HG03066 (cell line): ENCODE results near the gene GIPC1.
"Not testable (repeated sequence)": the region's sequence is repeated elsewhere in the genome, so short reads cannot be mapped to it uniquely, and the experiment has no call there.

Experiments used
- ATAC-seq: cut with Tn5 transposase; IDR thresholded peaks from one replicate; pipeline ENCODE4 v1.9.1; 2021; ENCODE audit warnings: low read depth; ENCODE audit not compliant: unreplicated experiment

Gene GIPC1

GRCh38 chr19:14473073-14473977 lies 22.6 kb downstream of the GIPC1 start:
- no peak for ATAC-seq

DNA sequence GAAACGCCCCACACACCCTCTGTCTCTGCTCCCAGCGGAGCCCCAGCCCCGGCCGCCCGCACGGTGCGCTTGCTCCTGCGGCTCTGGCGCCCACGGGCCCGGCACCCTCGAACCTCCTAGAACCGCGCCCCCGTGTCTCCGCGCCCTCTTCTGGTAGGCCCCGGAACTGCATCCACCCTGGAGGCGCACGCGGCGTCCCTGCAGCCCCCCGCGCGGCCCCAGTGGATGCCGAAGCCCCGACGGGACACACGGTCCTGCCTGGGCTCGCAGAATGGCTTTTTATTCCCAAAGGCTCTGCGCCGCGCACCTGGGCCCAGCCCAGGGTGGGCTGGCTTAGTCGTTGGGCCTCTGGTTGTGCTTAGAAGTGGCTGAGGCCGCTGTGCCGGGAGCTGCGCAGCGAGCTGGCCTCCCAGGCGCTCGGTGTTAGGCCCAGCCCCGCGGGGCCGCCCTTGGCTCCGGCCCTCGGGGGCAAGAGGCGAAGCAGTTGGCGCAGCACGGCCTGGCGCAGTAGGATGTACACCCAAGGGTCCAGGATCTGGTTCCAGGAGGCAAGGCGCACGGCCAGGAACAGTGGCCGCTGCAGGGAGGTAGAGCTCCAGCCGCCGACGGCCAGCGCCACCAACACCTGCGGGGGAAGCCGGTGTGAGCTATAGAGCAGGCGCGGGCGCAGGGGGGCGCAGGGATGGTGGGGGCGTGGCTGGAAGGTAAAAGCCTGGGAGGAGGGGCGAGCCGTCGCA lies 23.6 kb downstream of the GIPC1 start:
- no peak for ATAC-seq

- ATAC-seq: no peak
These were observed 24.3 kb downstream of the GIPC1 start for GRCh38 chr19:14471436-14472187.

GRCh38 chr19:14470031-14470876 lies 25.7 kb downstream of the GIPC1 start:
- ATAC-seq: no peak

- no peak for ATAC-seq
These were observed 28.1 kb downstream of the GIPC1 start for GRCh38 chr19:14467816-14468215.

DNA sequence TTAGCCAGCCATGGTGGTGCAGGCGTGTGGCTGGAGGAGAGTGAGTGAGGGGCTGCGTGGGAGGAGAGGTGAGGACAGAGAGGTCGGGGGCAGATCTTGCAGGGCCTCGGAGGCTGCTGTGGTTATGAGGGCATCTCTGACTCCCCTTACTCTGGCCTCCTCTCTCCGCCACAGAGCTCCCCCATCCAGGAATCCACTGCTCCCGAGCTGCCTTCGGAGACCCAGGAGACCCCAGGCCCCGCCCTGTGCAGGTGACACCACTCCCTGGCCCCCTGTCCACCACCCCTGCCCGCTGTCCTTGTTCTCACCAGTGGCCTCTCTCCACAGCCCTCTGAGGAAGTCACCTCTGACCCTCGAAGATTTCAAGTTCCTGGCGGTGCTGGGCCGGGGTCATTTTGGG lies 28.5 kb downstream of the GIPC1 start:
- no peak for ATAC-seq

DNA sequence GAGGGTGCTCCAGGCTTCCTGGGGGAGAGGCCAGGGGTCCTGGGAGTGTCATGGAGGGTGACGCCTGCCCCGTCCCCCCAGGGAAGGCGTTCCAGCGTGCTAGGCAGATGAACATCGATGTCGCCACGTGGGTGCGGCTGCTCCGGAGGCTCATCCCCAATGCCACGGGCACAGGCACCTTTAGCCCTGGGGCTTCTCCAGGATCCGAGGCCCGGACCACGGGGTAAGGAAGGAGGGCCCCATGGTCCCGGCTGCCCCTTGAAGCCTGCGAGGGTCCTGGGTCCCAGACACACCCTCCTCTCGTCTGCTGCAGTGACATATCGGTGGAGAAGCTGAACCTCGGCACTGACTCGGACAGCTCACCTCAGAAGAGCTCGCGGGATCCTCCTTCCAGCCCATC lies 32.2 kb downstream of the GIPC1 start:
- ATAC-seq: no peak

DNA sequence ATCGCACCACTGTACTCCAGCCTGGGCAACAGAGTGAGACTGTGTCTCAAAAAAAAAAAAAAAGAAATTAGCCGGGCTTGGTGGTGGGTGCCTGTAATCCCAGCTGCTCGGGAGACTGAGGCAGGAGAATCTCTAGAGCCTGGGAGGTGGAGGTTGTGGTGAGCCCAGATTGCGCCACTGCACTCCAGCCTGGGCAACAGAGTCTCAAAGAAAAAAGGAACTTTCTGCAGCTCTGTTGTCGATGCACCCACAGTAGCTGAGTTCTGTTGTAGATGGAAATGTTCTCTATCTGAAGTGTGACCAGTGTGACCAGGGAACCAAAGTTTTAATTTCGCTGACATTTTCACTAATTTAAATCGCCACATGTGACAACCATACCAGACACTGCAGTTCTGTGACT lies 33.5 kb downstream of the GIPC1 start:
- ATAC-seq: not testable (repeated sequence)

DNA sequence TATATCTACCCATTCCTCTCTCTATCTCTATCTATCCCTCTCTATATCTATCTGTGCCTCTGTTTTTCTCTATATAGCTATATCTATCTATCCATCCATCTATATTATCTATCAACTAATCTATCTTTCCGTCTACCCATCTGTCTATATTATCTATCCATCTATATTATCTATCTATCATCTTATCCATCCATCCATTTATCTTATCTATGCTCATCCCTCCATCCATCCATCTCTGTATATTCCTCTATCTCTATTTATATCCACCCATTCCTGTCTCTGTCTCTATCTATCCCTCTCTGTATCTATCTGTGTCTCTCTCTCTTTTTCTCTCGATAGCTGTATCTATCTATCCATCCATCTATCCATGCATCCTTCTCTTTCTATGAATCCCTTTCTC lies 35.0 kb downstream of the GIPC1 start:
- no peak for ATAC-seq

- ATAC-seq: no peak
These were observed 36.2 kb downstream of the GIPC1 start for GRCh38 chr19:14459703-14460102.

GRCh38 chr19:14452303-14452702 lies 43.6 kb downstream of the GIPC1 start:
- ATAC-seq: not testable (repeated sequence)

- ATAC-seq: no peak
These were observed 45.1 kb downstream of the GIPC1 start for GRCh38 chr19:14450876-14451275.

- ATAC-seq: no peak
These were observed 45.6 kb downstream of the GIPC1 start for GRCh38 chr19:14450168-14450874.

GRCh38 chr19:14449321-14449720 lies 46.6 kb downstream of the GIPC1 start:
- no peak for ATAC-seq

GRCh38 chr19:14446336-14447036 lies 49.4 kb downstream of the GIPC1 start:
- no peak for ATAC-seq

DNA sequence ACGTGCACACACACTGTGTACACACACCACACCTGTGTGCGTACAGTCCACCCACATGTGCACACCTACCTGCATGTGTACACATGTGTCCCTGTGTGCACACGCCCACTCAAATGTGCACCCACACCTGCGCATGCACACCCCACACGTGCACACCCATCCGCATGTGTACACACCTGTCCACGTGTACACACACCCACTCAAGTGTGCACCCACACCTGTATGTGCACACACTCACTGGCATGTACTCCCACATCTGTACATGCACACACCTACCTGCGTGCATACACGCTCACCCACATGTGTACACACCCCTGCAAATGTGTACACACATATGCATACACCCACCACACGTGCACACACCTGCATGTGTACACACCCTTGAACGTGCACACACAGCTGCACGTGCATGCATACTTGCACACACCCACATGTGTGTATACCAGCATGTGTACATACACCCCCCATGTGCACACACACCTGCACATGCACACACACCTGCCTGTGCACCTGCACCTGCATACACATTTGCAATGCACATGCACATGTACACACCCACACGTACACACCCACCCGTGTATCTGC lies 52.2 kb downstream of the GIPC1 start:
- no peak for ATAC-seq

DNA sequence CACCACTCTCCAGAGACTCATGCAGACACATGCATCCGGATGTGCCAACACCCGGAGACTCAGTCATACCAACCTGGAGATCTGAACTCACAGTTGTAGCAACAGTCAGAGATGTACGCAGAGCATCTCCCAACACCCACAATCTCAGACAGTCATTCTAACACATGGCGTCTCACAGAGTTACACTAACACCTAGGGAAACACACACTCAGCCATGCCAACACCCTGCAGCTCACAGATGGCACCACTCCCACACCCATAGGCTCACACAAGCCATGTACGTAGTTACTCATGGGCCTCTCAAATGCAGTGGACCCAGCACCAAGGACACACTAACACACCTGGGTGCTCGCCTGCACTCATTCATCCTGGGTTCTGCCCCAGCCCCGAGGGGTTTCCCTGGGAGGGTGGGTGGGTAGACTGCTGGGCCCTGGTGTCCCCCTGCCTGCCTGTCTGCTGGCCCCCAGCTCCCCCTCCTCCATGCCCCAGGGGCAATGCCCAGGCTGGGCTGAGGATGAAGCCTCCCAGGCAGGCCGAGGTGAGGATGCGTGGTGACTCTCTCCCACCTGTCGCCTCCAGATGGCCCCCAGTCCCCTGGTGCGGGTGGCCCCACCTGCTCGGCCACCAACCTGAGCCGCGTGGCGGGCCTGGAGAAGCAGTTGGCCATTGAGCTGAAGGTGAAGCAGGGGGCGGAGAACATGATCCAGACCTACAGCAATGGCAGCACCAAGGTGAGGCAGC lies 52.9 kb downstream of the GIPC1 start:
- no peak for ATAC-seq
